Neural cell (in vitro differentiated cells): ENCODE measurements around the gene NCBP1. TPM values are rescaled to one million over a fixed set of nuclear protein-coding genes. Genes with fewer than 3 reads are reported as not detected.
"Not testable (repeated sequence)": the region's sequence is repeated elsewhere in the genome, so short reads cannot be mapped to it uniquely, and the experiment has no call there.

Experiments
- H2AFZ ChIP-seq: fragments of 200-600, 300-800 bp; sonication (generic), shearing (Covaris generic); 2 replicates; pipeline ENCODE4 v1.6.0; 2014; ENCODE audit warnings: low read depth, mild to moderate bottlenecking, antibody characterized with exemption, low read length, moderate library complexity
- H3F3A ChIP-seq: fragments of 200-600 bp; shearing (Covaris generic); 2 replicates; pipeline ENCODE4 v1.6.1; 2016; ENCODE audit warnings: mild to moderate bottlenecking, moderate library complexity, mixed read lengths, antibody characterized with exemption, low read length; ENCODE audit not compliant: insufficient read depth, poor library complexity, severe bottlenecking
- H3K27ac ChIP-seq: fragments of 200-600, 300-800 bp; sonication (generic), shearing (Covaris generic); 2 replicates; pipeline ENCODE4 v1.5.1; 2014; ENCODE audit warnings: mild to moderate bottlenecking, low read length, moderate library complexity
- H3K27me3 ChIP-seq: fragments of 300-800, 200-600 bp; sonication (generic), shearing (Covaris generic); 2 replicates; pipeline ENCODE4 v1.6.0; 2014; ENCODE audit warnings: mild to moderate bottlenecking, low read depth, low read length, moderate library complexity; ENCODE audit not compliant: insufficient read depth
- H3K36me3 ChIP-seq: fragments of 300-800, 200-600 bp; sonication (generic), shearing (Covaris generic); 2 replicates; pipeline ENCODE4 v1.5.1; 2014; ENCODE audit warnings: mild to moderate bottlenecking, antibody characterized with exemption, low read length, moderate library complexity; ENCODE audit not compliant: insufficient read depth
- H3K4me2 ChIP-seq: fragments of 300-800, 200-600 bp; sonication (generic), shearing (Covaris generic); 2 replicates; pipeline ENCODE4 v1.6.0; 2014; ENCODE audit warnings: mild to moderate bottlenecking, low read length
- H3K4me3 ChIP-seq: fragments of 300-800, 200-600 bp; sonication (generic), shearing (Covaris generic); 2 replicates; pipeline ENCODE4 v1.5.1; 2014; ENCODE audit warnings: mild to moderate bottlenecking, low read length, moderate library complexity
- H3K79me2 ChIP-seq: fragments of 200-600 bp; shearing (Covaris generic); replicated peaks from 2 replicates; pipeline ENCODE4 v1.6.0; 2014; ENCODE audit warnings: mild to moderate bottlenecking, low read length, moderate library complexity; ENCODE audit not compliant: insufficient read depth
- H3K9ac ChIP-seq: fragments of 300-800, 200-600 bp; sonication (generic), shearing (Covaris generic); 2 replicates; pipeline ENCODE4 v1.6.1; 2016; ENCODE audit warnings: mild to moderate bottlenecking, low read length, mixed read lengths
- H3K9me2 ChIP-seq: fragments of 200-600 bp; shearing (Covaris generic); 2 replicates; pipeline ENCODE4 v1.6.1; 2016; ENCODE audit warnings: mild to moderate bottlenecking, low read length, mixed read lengths; ENCODE audit not compliant: insufficient read depth
- H3K9me3 ChIP-seq: fragments of 200-600, 300-800 bp; sonication (generic), shearing (Covaris generic); 2 replicates; pipeline ENCODE4 v1.6.1; 2016; ENCODE audit warnings: mild to moderate bottlenecking, mixed run types, low read length, moderate library complexity, mixed read lengths
- H4K20me1 ChIP-seq: fragments of 200-600 bp; shearing (Covaris generic); 2 replicates; pipeline ENCODE4 v1.6.1; 2016; ENCODE audit warnings: mild to moderate bottlenecking, mixed run types; ENCODE audit not compliant: insufficient read depth
- EP300 ChIP-seq: fragments of 450-650 bp; conservative IDR thresholded peaks from 2 replicates; pipeline ENCODE4 v1.6.1; 2014; ENCODE audit warnings: antibody characterized with exemption, mild to moderate bottlenecking, moderate library complexity; ENCODE audit not compliant: poor library complexity, severe bottlenecking
- EZH2 ChIP-seq: fragments of 200-600, 300-800 bp; shearing (Covaris generic), sonication (generic); IDR thresholded peaks from 2 replicates; pipeline ENCODE4 v1.6.1; 2014; ENCODE audit warnings: antibody characterized with exemption, low read length, borderline replicate concordance, mild to moderate bottlenecking; ENCODE audit not compliant: insufficient read depth, poor library complexity, severe bottlenecking
- MXI1 ChIP-seq: fragments of 450-650 bp; conservative IDR thresholded peaks from 2 replicates; pipeline ENCODE4 v1.6.1; 2014; ENCODE audit warnings: antibody characterized with exemption, mild to moderate bottlenecking; ENCODE audit not compliant: poor library complexity, severe bottlenecking
- POLR2AphosphoS5 ChIP-seq: IDR thresholded peaks from 2 replicates; pipeline ENCODE4 v1.6.1; 2012
- RAD21 ChIP-seq: fragments of 450-650 bp; conservative IDR thresholded peaks from 2 replicates; pipeline ENCODE4 v1.6.1; 2014; ENCODE audit warnings: antibody characterized with exemption, mild to moderate bottlenecking, moderate library complexity
- SMC3 ChIP-seq: fragments of 450-650 bp; conservative IDR thresholded peaks from 2 replicates; pipeline ENCODE4 v1.6.1; 2014; ENCODE audit warnings: antibody characterized with exemption, mild to moderate bottlenecking, moderate library complexity; ENCODE audit not compliant: poor library complexity
- TAF1 ChIP-seq: IDR thresholded peaks from 2 replicates; pipeline ENCODE4 v1.6.1; 2012; ENCODE audit warnings: low read depth
- polyA plus RNA-seq: library from polyadenylated mRNA; depleted of rRNA; stranded (reverse); fragments of >200 nt; gene quantifications from 2 replicates; pipeline ENCODE4 v1.2.3, GENCODE V29; 2014
- TF ChIP-seq, protein P1 (sequence below): fragments of 450-650 bp; IDR thresholded peaks from 2 replicates; pipeline ENCODE4 v1.5.1; 2014; ENCODE audit warnings: antibody characterized with exemption, mild to moderate bottlenecking, moderate library complexity; ENCODE audit not compliant: poor library complexity, severe bottlenecking
- TF ChIP-seq, protein P2 (sequence below): IDR thresholded peaks from 2 replicates; pipeline ENCODE4 v1.6.1; 2012; ENCODE audit warnings: borderline replicate concordance

Gene NCBP1
- polyA plus RNA-seq, 1 donor from 2014 or later = 30.6 TPM

DNA sequence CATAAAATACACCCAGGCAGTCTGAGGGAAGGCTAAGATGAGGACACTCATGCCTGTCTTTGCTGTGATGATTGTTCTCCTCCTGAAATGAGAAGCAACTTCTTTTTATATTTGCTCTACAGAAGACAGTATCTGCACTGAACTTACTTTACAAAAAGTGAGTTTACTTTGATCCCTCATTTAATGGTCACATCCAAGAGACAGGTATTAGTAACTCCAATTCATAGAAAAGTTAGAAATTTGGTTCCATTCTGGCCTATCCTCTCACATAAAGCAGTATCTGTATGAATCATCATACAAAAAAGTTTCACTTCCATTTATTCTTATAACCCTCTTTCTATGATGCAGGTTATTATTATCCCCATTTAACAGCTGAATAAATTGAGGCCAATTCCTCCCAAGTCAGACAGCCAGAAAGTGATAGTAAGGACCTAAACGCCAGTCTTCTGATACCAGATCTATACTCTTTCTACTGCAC, 15.6 kb upstream of the NCBP1 start:
- Histone ChIP-seq H3K9me2 (no peaks in the 10 kb centered on the region), H3K4me2 (no peak overlapping the region), H3K9ac (no peak overlapping the region), H3K4me3 (no peak overlapping the region), H4K20me1 (no peaks in the 10 kb centered on the region), H2AFZ (no peak overlapping the region), H3F3A (no peaks in the 10 kb centered on the region), H3K27me3 (no peaks in the 10 kb centered on the region), H3K79me2 (no peaks in the 10 kb centered on the region), H3K36me3 (peaks cover 3% of the 10 kb centered on the region), H3K27ac (no peak overlapping the region), H3K9me3 (peaks cover 4% of the 10 kb centered on the region)
- TF ChIP-seq MXI1 = no peak
- no peak for TF ChIP-seq RAD21
- TF ChIP-seq, protein P1, sequence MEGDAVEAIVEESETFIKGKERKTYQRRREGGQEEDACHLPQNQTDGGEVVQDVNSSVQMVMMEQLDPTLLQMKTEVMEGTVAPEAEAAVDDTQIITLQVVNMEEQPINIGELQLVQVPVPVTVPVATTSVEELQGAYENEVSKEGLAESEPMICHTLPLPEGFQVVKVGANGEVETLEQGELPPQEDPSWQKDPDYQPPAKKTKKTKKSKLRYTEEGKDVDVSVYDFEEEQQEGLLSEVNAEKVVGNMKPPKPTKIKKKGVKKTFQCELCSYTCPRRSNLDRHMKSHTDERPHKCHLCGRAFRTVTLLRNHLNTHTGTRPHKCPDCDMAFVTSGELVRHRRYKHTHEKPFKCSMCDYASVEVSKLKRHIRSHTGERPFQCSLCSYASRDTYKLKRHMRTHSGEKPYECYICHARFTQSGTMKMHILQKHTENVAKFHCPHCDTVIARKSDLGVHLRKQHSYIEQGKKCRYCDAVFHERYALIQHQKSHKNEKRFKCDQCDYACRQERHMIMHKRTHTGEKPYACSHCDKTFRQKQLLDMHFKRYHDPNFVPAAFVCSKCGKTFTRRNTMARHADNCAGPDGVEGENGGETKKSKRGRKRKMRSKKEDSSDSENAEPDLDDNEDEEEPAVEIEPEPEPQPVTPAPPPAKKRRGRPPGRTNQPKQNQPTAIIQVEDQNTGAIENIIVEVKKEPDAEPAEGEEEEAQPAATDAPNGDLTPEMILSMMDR = no peak
- TF ChIP-seq TAF1 = no peak
- no peak for TF ChIP-seq POLR2AphosphoS5

DNA sequence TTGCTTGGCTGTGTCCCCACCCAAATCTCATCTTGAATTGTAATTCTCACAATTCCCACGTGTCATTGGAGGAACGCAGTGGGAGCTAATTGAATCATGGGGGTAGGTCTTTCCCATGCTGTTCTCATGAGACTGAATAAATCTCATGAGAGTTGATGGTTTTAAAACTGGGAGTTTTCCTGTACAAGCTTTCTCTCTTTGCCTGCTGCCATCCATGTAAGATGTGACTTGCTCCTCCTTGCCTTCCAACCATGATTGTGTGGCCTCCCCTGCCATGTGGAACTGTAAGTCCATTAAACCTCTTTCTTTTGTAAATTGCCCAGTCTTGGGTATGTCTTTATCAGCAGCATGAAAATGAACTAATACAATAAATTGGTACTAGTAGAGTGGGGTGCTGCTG, 13.6 kb upstream of the NCBP1 start:
- H3K9ac ChIP-seq, H3K27ac ChIP-seq, H3K79me2 ChIP-seq, H3K4me3 ChIP-seq, H3K36me3 ChIP-seq, H3K9me2 ChIP-seq, H3K4me2 ChIP-seq, H3K27me3 ChIP-seq, H2AFZ ChIP-seq, H3F3A ChIP-seq, H4K20me1 ChIP-seq, H3K9me3 ChIP-seq: not testable (repeated sequence)

DNA sequence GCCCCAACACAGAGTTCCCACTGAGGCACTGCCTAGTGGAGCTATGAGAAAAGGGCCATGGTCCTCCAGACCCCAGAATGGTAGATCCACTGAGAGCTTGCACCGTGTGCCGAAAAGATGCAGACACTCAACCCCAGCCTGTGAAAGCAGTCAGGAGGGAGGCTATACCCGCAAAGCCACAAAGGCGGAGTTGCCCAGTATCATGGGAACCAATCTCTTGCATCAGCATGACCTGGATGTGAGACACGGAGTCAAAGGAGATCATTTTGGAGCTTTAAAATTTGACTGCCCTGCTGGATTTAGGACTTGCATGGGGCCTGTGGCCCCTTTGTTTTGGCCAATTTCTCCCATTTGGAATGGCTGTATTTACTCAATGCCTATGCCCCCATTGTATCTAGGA, 11.1 kb upstream of the NCBP1 start:
- not testable (repeated sequence) for H3K9ac ChIP-seq, H3K4me3 ChIP-seq, H2AFZ ChIP-seq, H3K9me2 ChIP-seq, H3K27ac ChIP-seq, H3F3A ChIP-seq, H4K20me1 ChIP-seq, H3K9me3 ChIP-seq, H3K27me3 ChIP-seq, H3K4me2 ChIP-seq, H3K36me3 ChIP-seq
- peaks cover 17% of the 10 kb centered on the region for H3K79me2 ChIP-seq

DNA sequence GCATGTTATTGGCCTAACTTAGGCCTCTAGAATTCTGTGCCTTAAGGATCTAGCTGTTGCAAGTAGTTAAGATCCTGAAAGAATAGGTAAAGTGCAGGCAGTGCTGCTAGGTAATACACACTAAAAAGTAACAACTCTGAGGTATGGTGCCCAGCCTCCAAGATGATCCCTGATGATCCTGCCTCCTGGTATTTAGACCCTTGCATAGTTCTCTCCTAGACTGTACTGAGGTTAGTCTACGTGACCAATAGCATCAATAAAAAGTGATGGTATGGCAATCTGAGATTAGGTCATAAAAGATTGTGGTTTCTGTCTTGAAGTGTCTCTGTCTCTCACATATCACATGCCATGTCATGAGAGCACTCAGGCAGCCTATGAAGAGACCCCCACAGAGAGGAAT, 9.7 kb upstream of the NCBP1 start:
- no peak for TF ChIP-seq RAD21
- TF ChIP-seq TAF1 = no peak
- no peak for TF ChIP-seq SMC3
- TF ChIP-seq, protein P1 = no peak
- no peak for TF ChIP-seq EZH2
- no peak for TF ChIP-seq POLR2AphosphoS5
- TF ChIP-seq EP300 = no peak
- no peak for TF ChIP-seq MXI1
- TF ChIP-seq, protein P2, sequence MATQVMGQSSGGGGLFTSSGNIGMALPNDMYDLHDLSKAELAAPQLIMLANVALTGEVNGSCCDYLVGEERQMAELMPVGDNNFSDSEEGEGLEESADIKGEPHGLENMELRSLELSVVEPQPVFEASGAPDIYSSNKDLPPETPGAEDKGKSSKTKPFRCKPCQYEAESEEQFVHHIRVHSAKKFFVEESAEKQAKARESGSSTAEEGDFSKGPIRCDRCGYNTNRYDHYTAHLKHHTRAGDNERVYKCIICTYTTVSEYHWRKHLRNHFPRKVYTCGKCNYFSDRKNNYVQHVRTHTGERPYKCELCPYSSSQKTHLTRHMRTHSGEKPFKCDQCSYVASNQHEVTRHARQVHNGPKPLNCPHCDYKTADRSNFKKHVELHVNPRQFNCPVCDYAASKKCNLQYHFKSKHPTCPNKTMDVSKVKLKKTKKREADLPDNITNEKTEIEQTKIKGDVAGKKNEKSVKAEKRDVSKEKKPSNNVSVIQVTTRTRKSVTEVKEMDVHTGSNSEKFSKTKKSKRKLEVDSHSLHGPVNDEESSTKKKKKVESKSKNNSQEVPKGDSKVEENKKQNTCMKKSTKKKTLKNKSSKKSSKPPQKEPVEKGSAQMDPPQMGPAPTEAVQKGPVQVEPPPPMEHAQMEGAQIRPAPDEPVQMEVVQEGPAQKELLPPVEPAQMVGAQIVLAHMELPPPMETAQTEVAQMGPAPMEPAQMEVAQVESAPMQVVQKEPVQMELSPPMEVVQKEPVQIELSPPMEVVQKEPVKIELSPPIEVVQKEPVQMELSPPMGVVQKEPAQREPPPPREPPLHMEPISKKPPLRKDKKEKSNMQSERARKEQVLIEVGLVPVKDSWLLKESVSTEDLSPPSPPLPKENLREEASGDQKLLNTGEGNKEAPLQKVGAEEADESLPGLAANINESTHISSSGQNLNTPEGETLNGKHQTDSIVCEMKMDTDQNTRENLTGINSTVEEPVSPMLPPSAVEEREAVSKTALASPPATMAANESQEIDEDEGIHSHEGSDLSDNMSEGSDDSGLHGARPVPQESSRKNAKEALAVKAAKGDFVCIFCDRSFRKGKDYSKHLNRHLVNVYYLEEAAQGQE = no peak
- no peak overlapping the region for H3K9ac ChIP-seq

More for the DNA sequence above, 9.7 kb upstream of the NCBP1 start:
- Histone ChIP-seq H3F3A (no peaks in the 10 kb centered on the region), H4K20me1 (no peaks in the 10 kb centered on the region), H3K27me3 (no peaks in the 10 kb centered on the region), H2AFZ (no peak overlapping the region), H3K79me2 (peaks cover 30% of the 10 kb centered on the region), H3K4me3 (no peak overlapping the region), H3K36me3 (peaks cover 6% of the 10 kb centered on the region), H3K27ac (no peak overlapping the region), H3K9me2 (no peaks in the 10 kb centered on the region), H3K9me3 (peaks cover 4% of the 10 kb centered on the region), H3K4me2 (no peak overlapping the region)
